GM19240 (cell line): ENCODE data around the gene SPATA31C2.
"Not testable (repeated sequence)": the region's sequence is repeated elsewhere in the genome, so short reads cannot be mapped to it uniquely, and the experiment has no call there.

ENCODE experiments used
- DNase-seq: peaks from one replicate; pipeline ENCODE4 v3.0.0; 2011; ENCODE audit warnings: low spot score; ENCODE audit not compliant: insufficient read length

Gene SPATA31C2

DNA sequence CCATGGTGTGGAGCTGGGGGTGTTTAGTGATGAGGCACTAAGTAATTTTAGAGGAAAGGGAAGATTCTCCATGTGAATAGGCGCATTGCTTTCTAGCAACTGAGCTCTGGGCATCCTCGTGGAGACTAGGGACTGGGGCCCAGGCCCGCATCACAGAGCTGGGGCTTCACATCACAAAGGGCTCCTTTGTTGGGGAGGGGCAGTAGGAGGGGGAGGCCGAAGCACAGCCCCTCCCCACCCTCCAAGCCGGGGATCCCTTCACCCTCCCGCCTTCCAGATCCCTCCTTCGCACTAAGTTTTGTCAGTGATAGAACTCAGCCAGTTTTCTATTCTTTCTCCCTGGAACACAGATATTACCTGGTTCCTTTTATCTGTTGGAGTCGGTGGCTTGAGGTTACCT is at the start of gene SPATA31C2:
TSS of gene SPATA31C2 (minus strand) at position 101 of the 400 bp plus-strand sequence. CDS start at position 72, 29 bp downstream.
- not testable (repeated sequence) for DNase-seq

DNA sequence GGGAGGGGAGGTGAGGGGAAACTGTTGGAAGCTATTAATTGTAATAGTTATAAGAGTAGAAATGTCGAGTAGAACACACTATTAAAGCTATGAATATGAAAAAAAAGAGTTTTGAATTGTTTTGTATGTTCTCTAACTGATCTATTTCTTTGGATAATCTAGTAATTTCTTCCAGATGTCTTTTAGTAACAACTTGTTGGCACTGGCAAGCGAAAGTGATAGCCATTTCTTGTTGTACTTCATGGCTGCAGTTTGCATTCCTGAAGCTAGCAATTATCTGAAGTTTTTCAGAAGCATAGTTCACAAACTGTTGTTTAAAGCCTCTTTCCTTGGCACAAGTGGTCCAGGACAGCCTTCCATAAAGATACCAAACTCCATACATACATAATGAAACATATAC is 49.4 kb upstream of the SPATA31C2 start:
- no peak for DNase-seq

DNA sequence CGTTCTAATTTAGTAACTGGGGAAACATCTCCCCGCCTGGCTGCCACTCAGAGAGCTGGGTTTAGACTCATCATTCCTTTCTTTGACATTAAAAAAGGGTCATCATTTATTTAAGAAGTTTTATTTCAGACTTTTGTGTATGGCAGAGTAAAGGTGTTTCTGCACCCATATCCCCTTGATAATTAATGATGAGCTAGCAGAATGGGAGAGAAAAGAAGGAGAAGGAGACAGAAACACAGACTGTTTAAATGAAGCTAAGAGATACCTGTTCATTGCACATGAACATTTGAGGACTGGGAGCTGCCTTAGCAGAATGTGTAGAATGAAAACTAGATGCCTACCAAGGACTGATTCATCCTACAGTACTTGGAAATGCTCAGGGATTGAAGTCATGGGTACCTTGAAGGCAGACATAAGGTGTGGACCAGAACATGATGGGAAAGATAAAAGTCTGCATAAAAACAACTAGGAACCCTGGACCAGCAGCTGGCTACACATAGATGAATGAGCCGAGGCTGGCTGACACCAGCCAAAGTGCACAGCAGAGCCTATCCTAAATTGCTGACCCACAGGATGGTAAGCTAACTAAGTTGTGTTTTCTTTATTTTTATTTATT is 48.3 kb upstream of the SPATA31C2 start:
- no peak for DNase-seq

DNA sequence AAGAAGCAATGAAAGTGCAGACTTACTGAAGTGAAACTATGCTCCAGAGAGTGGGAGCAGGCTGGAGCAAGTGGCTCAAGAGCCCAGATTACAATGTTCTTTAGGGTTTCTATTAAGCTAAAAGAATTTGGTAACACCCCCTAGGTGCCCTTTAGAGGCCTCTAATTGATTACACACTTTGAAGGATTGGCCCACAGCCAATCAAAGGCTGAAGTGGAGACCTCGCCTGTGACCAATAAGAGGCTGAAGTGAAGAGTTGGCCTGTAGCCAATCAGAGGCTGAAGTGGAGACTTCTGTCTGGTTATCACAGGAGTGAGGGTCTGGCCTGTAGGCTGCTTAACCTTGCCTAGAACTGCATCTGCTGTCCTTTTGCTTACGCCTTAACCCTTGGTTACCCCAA is 46.7 kb upstream of the SPATA31C2 start:
- DNase-seq, result no peak

DNA sequence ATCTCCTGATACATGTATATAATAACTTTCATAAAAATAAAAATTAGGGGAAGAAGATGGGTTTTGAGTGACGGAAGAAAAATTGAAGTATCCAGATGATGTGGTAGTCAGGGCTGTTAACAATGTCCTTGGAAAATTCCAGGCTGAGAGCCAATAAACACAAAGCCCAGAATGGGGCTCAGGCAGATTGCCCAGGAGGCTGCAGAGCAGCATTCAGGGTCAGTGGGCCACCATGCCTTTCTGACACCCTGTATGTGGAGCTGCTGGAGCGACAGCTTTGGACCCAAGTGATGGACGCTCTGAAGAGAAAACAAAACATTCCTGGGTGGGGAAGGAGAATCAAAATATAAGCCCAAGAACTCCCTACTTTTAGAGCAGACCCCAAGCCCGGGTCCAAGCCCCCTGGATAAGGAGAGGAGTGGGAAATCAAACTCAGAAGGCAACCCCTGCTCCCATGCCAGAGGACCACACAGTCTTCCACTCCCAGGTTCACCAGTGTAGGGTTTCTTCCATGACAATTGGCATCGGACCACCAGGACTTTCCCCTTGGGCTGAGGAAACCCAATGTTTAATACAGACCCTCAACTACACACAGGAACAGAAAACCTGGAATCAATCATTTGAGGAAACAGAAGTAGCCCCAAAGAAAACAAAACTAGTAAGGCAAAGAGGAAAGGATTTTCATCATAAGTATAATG is 45.7 kb upstream of the SPATA31C2 start:
- no peak for DNase-seq

DNA sequence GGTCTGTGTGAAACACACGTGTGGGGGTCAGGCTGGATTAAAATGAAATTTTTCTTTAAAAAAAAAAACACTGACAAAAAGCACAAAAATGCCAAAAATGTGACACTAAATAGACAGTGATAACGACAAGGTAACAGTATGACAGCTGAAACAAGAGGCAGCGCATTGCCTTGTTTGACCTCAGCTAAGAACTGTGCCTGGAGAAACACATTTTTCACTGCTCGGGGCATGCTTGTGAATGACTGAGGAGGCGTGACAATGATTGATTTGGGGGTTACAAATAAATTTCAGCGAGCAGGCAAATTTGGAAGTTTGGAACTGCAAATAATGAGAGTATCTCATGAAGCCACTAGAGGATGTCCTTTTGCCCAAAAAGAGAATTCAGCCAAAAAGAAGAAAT is 44.2 kb upstream of the SPATA31C2 start:
- DNase-seq, result no peak

DNA sequence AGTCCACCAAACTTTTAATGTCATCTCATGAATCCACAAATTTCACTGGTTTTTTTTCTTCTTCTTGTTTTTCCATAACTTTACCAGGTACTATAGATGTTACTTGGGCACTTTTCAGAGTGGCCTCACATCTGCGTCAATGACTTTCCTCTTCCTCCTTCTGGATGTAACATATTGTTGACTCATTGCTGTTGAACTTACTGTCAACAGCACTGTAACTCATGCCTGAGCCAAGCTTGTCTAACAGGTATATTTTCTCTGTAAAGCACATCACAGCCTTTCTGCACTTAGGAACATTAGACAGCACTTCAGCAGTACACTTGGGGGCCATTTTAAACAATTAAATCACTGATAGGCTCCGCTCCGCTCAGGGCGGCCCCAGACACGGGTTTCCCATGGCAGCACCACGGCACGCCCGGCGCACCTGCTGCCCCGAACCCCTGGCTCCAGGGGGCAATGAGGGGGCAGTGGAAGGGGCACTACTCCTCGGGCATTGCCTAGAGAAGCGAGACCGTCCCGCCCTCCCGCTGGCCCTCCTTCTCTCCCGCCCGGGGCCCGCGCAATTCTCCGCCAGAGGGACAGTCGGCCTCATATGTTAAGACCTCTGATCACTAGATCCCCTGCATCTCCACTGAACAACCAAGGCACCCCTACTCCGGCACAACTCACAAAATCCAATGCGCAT is 41.9 kb upstream of the SPATA31C2 start:
- no peak for DNase-seq

DNA sequence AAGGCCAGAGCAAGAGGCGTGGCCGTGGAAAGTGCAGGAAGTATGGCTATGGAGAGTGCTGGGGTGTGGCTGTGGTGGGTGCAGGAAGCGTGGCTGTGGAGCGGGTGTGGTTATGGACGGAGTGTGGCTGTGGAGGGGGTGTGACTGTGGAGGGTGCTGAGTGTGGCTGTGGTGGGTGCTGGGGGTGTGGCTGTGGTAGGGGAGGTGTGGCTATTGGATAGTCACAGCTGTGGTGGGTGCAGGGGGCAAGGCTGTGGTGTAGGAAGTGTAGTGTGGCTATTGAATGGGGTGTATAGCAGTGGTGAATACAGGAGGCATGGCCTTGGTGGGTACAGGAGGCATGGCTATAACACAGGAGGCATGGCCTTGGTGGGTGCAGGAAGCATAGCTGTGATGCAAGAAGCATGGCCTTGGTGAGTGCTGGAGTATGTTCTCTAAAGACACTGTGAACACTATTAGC is 40.8 kb upstream of the SPATA31C2 start:
- DNase-seq, result no peak

DNA sequence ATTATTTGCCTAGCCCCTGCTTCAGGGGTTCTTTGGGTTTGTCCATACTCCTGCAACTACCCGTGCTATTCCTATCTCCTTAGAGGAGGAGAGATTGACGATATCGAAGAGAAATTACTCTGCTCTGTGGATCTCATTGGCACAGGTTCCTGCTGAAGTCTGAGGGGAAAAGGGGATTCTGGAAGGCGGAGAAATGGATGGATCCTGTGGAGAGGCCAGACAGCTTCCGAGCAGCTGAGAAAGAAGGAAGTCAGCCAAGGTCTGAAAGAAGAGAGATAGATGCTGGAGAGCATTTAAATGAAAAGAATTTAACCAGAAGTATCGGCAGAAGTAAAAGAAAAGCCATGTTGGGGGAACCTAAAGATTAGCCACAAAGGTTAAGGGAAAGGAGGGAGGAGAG is 40.4 kb upstream of the SPATA31C2 start:
- DNase-seq, result no peak

DNA sequence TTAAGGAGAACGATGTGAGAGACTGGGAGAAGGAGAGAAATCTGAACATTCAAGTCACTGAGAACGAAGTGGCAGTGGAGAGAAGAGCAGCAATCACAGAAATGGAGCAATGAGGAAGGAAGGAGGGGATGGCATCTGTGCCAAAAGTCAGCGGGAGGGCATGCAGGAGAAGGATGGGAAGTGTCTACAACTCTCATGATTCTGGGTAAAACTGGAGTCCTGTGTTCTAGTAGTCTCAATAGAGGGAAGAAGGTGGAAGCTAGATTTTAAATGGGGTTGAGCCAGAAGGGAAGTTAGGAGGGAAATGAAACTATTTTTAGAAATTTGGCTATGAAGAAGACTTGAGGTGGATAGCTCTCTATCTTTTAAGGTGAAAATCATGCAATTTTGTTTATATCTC is 39.1 kb upstream of the SPATA31C2 start:
- no peak for DNase-seq

DNA sequence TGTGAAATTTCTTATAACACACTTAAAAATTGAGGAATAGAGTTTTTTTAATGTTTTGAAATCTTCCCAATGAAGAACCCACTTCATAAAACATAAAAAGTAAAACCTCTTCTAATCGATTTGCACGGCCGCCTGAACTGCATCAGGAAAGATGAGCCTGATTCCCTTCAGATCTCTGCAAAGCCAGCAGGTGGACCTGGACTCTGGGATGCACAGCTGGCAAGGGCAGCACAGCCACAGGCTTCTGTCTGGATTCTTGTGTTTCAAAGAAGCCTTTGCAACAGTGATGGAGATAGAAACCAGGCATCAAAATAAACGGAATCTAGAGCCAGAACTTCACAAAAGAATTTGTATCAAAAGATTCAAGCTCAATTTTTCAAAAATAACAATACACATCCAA is 36.0 kb upstream of the SPATA31C2 start:
- no peak for DNase-seq

DNA sequence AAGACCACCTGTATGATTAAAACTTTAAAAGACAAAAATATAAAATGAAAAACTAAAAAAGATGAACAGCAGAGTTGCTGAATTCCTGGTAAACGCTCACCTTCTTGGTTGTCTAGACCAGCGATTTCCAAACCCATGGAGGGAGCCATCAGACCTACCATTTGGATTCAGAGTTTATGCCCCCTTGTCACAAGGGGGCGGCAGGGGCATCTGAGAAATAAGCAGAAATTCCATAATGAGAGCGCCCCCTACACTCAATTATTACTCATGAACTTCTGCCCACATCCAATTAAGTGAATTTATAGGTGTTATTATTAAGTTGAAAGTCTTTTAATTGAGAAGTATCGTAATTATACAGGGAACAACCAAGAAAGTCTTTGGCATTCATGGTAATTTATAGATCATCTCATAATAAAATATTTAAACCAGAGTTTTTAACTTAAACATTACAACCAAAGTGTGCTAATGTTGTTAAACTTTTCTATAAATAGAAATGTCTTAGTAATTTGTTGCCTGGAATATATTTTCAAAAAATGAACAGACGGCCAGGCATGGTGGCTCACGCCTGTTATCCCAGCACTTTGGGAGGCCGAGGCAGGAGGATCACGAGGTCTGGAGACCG is 35.2 kb upstream of the SPATA31C2 start:
- DNase-seq, result no peak

DNA sequence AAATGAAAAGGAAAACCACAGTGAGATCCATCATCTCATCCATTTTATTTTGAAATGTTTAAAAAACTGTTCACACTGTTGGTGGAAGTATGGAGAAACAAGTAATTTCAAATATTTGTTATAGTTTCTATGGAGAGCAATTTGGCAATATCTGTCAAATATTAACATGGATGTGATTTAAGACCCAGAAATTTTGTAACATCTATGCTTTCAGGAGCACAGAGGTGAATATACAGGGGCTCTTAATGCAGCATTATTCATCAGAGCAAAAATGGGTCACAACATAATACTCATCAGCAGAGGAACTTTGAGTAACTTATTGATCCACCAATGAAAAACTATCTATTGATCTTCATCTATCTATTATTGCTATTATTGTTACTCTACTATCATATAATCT is 31.4 kb upstream of the SPATA31C2 start:
- DNase-seq, result no peak

DNA sequence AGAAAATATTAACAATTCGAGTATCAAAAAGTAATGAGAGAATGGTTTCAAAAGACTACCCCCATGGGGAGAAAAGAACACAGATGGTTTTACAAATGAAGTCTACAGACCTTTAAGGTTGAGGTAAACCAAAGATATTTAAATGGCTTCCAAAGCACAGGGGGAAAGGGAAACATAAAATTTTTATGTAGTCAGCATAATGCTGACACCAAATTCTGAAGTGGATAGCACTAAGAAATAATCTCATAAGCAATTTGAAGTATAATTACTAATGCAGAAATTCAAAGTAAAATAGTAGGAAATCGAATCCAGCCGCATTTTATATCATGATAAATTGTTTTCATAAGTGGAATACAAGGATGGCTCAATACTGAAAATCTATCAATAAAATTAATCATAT is 30.3 kb upstream of the SPATA31C2 start:
- no peak for DNase-seq

DNA sequence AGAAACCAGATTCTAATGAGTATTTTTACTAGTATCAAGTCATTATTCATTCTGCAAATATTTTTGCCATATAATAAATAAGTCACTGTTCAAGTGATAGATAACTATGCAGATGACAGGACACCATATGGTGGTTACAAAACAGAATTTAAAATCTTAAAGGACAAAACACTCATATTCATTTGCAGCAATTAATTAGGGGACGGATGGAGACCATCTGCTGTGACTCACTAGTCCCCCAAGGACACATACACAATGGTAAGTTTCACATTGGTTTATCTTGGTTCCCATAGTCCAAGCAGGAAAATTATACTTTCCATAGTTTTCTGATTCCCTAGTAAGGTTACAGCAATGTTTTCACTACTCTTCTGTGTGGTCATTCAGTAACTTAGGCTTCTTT is 28.4 kb upstream of the SPATA31C2 start:
- no peak for DNase-seq

DNA sequence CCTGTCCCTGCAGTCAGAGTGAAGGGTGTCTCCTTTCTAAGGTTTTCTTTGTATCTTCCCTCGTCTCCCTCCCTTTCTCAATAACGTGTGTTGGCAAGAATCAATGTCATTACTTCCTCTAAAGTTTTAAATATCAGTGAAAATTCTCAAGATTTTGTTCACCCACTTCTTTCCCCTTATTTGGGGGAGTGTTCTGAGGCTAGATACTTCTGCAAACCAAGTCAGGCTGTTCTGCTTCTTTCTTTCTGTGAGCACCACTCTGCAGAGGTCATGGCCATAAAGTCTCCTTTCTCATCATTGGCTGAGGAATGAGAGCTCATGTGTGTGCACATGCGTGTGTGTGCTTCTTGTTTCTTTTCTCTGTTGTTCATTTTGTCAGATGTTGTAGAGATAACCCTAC is 26.6 kb upstream of the SPATA31C2 start:
- no peak for DNase-seq

DNA sequence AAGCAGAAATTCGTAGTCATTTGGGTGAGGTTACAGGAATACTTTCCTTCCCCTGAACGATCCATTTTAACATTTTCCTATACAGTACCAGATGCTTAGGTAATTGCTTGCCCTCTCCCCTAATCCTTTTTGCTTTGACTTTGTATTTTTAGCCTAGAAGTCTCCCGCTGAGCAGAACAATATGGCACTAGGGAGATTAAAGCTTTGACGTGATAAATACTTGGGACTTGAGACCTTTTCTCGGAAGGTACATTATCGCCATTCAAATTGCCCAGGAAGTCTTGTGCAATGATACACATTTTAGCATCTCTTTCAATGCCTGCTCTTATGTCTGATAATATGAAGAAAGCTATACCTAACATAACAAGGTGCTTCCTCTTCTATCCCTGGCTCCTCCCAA is 22.9 kb upstream of the SPATA31C2 start:
- DNase-seq, result no peak

DNA sequence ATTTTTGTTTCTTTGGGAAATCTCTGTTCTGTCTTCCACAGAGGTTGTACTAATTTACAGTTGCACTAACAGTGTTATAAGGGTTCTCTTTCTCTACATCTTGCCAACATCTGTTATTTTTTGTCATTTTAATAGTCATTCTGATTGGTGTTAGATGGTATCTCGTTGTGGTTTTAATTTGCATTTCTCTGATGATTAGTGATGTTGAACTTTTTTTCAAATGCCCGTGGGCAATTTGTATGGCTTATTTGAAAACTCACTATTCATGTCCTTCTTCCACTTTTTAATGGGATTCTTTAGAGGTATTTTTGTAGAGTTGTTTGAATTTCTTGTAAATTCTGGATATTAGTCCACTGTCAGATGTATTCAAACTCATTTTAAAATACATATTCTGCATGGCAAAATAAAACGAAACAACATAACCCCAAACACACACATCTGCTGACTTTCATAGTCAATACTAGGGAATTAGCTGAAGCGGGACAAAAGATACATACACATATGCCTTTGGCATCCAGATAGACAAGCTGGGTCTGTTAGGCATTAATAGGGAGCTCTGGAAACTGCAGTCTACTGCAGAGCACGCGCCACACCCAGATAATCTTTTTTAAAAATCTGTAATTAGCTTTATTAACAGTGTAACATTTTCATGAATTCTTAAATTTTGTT is 5.8 kb upstream of the SPATA31C2 start:
- no peak for DNase-seq

DNA sequence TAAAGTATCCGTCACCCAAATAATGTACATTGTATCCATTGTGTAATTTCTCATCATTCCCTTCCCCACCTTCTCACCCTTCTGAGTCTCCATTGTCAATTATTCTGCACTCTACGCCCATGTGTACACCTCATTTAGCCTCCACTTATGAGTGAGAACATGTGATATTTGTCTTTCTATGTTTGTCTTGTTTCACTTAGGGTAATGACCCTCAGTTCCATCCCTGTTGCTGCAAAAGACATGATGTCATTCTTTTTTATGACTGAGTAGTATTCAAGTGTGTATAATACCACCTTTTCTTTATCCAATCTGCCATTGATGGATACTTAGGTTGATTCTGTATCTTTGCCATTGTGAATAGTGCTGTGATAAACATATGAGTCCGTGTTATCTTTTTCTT is 4.9 kb upstream of the SPATA31C2 start:
- no peak for DNase-seq

DNA sequence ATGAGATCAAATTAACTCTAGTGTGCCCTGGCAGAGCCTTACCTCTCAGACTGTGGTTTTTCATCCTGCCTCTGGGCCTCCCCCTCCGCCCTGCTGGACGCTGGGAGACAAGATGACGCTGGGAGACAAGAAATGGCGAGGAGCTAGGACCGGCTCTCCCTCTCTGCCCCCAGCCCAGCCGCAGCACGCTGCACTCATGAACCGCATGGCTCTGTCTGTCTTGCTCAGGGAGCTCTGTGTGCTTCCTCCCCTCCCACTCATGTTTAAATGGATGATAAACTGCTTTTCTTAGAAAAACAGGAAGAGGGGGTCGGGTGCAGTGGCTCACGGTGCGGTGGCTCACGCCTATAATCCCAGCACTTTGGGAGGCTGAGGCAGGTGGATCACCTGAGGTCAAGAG is 4.7 kb downstream of the SPATA31C2 start:
- not testable (repeated sequence) for DNase-seq

DNA sequence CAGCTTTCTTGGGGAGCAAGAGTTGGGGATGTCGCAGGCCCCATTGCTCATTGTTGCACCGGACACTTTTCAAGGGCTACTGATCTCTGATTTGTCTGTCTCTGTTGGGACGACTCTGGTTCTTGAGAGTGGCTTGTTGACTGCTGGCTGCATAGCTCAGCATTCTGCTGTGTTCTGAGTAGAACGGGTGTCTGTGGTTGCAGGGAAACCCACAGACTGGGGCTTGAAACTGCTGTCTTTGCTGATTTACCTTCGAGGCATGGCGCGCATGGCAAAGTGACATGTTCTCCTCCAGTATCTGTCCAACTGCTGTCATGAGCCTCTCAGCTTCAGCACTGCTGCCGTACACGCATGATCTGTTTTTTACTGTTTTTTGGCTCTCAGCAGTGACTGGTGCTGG is 8.7 kb downstream of the SPATA31C2 start:
- DNase-seq, result not testable (repeated sequence)
